Kidney capillary endothelial cell (primary cell): ENCODE results near the gene ANKRD36C.
A peak's percentile ranks its signal among the peaks of the same experiment; 100 is the strongest.
"Not testable (repeated sequence)": the region's sequence is repeated elsewhere in the genome, so short reads cannot be mapped to it uniquely, and the experiment has no call there.

Experiments used
- DNase-seq: peaks from one replicate; pipeline ENCODE4 v3.0.0-alpha.2; 2018; ENCODE audit warnings: low spot score

ANKRD36C gene

GRCh38 chr2:95991351-95992094 lies at the start of gene ANKRD36C:
Gene ANKRD36C (minus strand): TSS chr2:95991824. CDS start chr2:95991708, 116 bp downstream.
- DNase-seq: peak; percentile 16

DNA sequence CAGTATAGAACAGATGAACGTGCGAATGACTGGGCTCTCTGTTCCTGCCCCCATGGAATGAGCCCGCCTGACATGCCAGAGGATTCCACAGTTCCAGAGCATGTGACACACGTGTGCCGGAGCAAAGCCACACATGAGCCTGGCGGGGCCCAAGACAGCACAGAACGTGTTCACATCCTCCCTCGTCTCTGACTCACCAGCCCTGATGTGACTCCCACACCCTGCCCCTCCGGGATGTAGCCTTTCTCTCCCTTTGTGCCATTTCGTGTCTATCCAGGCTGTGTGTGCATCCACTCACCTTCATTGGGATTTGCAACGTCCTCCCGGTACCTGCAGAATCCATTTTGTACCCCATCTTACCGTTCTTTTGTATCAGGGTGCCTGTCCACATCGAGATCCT lies 43.9 kb upstream of the ANKRD36C start:
- DNase-seq: not testable (repeated sequence)

GRCh38 chr2:96034792-96035191 lies 43.2 kb upstream of the ANKRD36C start, which contains the start of gene GPAT2:
Gene GPAT2 (minus strand): TSS chr2:96034916. CDS start chr2:96032359, 2,557 bp downstream.
- DNase-seq: not testable (repeated sequence)

DNA sequence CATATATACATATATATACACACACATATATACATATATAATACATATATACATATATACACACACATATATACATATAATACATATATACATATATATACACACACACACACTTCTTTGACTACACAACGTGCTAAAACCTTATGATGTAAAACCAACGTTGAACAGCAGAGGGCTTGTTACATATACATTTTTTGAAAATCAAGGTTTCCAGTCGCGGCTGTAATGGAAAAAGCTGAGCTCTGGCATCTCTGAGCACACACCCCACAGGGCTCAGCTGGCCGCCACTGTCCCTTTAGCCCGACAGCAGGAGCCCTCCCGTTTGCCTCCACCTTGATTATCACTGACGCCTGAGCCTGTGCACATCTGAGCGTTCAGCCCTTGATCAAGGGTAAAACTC lies 42.4 kb upstream of the ANKRD36C start:
- DNase-seq: not testable (repeated sequence)

GRCh38 chr2:96027725-96028325 lies 36.2 kb upstream of the ANKRD36C start:
- DNase-seq: not testable (repeated sequence)

- DNase-seq: not testable (repeated sequence)
Observed at GRCh38 chr2:96025755-96026154, 34.1 kb upstream of the ANKRD36C start.

GRCh38 chr2:96025194-96025492 lies 33.5 kb upstream of the ANKRD36C start:
- DNase-seq: no peak

DNA sequence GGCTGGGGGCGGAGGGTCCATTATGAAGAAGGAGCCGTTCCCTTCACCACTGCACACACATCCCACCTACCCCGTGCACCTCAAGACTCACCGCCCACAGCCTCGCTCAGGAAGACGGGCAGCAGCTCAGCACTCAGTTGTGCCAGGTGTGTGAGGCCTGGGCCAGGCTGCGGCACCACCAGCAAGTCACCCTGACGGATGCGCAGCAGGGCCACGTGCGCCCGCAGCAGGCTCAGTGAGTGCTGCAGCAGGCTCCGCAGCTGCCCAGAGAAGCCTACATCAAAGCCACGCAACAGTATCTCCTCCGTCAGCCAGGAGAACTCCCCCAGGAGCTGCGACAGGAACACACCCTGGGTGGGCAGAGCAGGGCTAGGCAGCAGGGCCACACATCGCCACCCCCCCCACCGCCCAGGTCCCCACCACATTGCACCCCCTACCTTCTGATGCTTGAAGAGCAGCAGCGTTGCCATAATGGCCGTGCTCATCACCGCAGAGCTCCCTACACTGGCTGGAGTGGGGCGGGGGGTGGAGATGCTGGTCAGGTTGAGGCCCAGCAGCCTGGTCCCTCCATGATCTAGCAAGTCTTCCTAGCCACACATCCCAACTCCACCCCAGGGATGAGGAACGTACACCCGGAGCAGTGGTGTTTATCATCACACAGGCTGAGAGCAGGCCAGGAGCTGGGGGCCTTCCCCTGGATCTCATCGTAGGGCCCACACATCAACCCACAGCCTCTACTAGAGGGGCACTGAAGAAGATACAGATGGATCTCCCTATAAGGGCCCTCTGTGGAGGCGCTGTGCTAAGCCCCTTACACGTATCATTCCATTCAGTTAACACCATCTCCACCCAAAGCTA lies 32.9 kb upstream of the ANKRD36C start:
- no peak for DNase-seq

GRCh38 chr2:96023701-96024100 lies 32.1 kb upstream of the ANKRD36C start:
- not testable (repeated sequence) for DNase-seq

DNA sequence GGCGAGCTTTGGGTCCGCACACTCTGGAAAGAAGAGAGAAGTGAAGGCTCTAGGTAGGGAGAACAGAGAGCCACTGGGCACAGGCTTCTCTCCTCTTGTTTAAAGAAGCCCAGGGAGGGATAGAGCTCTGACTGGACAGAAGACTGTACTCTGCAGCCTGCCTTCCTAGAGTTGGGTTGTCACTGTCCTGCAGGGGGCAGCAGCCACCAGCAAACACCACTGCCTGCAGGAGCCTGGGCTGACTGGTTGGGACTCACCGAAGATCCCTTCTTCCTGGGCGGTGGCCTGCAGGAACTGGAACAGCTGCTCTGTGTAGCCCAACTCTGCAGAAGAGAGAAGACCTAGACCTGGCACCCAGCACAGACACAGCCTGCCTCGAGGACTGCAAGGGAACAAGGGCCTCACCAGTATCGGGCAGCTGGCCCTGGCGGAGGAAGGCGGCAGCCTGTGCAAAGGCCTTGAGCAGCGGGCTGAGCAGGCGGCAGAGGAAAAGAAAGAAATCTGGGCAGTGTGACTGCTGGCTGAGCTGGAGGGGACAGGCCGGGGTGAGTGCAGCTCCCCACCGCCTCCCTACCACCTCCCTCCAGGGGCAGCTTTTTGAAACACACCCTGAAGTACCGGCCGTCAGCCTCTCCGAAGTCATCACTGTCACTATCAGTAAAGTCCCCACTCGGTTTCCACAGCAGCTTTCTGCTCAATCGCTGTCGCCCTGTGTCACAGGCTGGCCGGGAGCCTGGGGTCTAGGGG lies 31.2 kb upstream of the ANKRD36C start:
- peak; percentile 76 for DNase-seq

GRCh38 chr2:96022126-96022525 lies 30.5 kb upstream of the ANKRD36C start:
- DNase-seq: not testable (repeated sequence)

- DNase-seq: not testable (repeated sequence)
Observed at GRCh38 chr2:96021142-96021541, 29.5 kb upstream of the ANKRD36C start.

DNA sequence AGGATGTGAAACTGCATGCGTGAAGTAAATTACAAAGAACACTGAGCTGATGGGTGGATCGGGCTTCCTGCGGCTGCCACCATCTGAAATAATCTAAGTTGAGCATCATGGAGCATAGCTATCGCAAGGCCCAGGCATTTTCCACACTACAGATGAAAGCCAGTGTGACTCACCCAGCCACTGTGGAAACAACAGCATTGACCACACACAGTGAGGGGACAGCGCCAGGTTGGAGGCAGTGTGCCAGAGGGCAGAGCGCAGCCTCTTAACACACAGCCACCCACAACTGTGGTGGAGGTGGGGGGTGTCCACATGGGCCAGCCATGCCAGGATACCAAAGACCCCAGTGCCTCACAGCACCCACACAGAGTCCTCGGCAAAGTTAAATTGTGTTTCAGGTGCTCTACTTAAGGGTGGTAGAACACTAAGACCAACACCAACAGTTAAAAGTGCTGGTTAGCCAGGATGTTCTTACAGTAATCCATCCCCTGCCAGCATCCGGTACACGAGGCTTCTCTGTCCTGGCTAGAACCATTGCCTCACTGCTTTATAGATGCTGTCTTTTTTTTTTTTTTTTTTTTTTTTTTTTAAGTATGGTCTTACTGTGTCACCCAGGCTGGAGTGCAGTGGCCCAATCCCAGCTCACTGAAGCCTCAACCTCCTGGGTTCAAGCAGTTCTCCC lies 28.4 kb upstream of the ANKRD36C start:
- DNase-seq: not testable (repeated sequence)

GRCh38 chr2:96016321-96016720 lies 24.7 kb upstream of the ANKRD36C start:
- DNase-seq: not testable (repeated sequence)

- not testable (repeated sequence) for DNase-seq
Observed at GRCh38 chr2:96012792-96013264, 21.2 kb upstream of the ANKRD36C start.

DNA sequence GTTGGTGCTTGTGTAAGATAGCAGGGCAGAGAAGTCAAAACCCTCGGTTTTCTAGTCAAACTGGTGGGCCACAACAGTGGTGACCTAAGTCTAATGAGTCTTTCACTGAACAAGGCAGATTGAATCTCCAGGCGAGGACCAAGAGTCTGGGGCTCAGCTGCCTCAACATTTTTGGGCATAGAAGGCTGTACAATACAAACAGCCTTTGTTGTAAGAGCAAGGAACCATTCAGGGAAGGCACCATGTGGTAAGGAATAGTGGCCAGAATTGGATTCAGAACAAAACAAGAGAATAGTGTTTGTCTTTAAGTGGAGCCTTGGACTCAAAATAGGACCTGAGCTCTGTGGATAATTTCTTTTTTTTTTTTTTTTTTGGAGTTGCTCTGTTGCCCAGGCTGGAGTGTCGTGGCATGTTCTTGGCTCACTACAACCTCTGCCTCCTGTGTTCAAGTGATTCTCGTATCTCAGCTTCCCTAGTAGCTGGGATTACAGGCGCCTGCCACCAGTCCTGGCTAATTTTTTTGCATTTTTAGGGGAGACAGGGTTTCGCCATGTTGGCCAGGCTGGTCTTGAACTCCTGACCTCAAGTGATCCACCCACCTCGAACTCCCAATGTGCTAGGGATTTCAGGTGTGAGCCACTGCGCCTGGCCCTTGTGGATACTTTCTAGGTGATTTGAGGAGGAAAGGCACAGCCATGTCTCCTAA lies 20.6 kb upstream of the ANKRD36C start:
- not testable (repeated sequence) for DNase-seq

DNA sequence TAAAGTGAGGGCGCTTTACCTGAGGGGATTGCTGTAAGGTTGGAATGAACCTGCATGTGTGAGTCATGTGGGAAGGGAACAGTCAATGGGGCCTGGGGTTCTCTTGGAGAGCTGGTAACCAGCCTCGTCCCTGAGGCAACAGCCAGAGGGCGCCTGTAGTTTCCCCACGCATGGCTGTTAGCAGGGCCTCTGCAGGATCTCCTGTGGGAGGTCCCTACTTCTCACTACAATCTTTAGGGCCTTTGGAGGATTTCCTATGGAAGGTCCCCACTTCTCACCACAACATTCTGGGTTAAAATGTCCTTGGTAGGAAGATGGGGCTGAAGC lies 19.5 kb upstream of the ANKRD36C start:
- not testable (repeated sequence) for DNase-seq

DNA sequence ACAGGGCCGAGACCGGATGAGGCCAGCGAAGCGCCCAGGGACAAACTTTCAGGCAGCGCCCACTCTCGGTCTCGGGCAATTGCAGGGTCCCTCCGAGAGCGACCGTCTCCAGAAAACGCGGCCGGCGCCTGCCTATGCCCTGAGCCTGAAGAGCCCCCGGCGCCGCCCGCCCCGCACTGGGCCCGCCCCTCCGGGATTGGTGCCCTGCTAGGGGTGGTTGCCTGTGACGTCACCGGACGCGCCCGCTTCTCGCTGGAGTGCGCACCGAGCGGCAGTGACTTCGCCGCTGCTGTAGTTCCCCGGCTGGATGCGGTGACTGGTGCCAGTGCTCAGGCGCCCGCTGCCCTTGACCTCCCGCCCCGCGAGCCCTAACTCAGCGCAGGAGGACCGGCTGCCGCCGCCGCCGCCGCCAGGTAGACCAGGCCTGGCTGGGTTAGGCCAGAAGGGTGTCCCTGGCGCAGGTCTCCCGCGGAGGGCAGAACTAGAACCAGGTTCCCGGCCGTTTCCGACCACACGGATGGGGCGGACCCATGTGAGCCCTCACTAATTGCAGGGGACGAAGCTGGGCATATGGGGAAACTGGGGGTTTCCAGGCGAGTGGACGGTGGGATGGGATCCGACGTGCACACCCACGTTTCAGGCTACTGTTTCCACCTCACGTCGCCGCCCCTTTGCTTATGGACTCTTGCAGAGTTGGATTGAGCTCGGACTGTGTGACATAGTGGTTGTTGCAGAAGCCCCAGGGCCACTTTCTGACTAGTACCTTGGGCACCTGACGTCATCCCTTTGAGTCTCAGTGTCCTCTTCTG lies 18.9 kb upstream of the ANKRD36C start:
- DNase-seq: peak; percentile 43

DNA sequence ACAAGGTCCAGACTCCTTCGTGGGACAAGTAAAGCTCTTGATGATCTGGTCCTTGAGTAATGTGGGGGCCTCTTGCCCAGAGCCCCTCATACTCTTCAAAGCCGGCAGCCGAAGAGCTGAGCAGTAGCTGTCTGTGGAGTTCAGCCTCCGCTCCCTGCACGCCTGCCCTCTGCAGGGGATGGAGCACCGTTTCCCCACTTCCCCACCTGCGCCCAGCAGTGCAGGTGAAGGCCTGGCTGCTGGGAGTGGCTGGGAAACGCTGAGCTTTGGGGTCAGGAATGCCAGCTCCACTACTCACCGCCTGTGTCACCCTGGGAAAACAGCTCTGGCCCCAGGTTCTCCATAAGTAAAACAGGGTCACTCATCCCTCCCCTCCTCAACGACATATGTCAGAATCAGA lies 18.2 kb upstream of the ANKRD36C start:
- DNase-seq: not testable (repeated sequence)

- DNase-seq: not testable (repeated sequence)
Observed at GRCh38 chr2:96008051-96008450, 16.4 kb upstream of the ANKRD36C start.
